GM12873 (cell line): Measurements from ENCODE around the gene TTLL5.

ENCODE experiments used
- TF ChIP-seq, protein P1 (sequence below): IDR thresholded peaks from 2 replicates; pipeline ENCODE4 v1.5.1; 2012; ENCODE audit warnings: low read depth, mild to moderate bottlenecking, moderate library complexity, low read length, control low read depth; ENCODE audit not compliant: insufficient read depth; ENCODE audit errors: missing control alignments

The TTLL5 gene

DNA sequence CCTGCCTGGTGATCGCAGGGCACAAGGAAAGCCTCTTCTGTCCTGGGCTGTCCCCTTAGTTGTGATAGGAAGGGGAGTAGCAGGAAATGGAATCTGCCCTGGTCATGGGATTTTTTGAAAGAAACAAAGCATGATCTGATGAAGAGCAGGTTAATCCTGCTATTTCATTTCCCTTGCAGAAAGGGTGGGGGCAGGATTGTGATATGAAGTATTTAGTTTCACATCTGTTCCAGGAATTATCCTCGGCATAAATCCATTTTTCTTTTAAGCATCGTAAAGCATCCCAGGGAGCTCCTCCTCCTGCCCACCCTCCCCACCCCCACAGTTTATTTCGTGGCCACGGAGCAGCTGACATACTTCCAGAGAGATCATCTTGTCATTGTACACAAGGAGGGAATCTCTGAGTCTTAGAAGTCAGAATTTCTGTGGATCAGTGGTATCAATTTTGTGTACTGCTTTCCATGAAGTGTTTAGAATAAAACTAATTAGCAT is 267.7 kb downstream of the TTLL5 start:
- TF ChIP-seq, protein P1, sequence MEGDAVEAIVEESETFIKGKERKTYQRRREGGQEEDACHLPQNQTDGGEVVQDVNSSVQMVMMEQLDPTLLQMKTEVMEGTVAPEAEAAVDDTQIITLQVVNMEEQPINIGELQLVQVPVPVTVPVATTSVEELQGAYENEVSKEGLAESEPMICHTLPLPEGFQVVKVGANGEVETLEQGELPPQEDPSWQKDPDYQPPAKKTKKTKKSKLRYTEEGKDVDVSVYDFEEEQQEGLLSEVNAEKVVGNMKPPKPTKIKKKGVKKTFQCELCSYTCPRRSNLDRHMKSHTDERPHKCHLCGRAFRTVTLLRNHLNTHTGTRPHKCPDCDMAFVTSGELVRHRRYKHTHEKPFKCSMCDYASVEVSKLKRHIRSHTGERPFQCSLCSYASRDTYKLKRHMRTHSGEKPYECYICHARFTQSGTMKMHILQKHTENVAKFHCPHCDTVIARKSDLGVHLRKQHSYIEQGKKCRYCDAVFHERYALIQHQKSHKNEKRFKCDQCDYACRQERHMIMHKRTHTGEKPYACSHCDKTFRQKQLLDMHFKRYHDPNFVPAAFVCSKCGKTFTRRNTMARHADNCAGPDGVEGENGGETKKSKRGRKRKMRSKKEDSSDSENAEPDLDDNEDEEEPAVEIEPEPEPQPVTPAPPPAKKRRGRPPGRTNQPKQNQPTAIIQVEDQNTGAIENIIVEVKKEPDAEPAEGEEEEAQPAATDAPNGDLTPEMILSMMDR: no peak

- TF ChIP-seq, protein P1: no peak
Measured at GRCh38 chr14:75933712-75934296, 272.8 kb downstream of the TTLL5 start.

GRCh38 chr14:75934998-75935628 is 274.1 kb downstream of the TTLL5 start:
- TF ChIP-seq, protein P1: no peak

DNA sequence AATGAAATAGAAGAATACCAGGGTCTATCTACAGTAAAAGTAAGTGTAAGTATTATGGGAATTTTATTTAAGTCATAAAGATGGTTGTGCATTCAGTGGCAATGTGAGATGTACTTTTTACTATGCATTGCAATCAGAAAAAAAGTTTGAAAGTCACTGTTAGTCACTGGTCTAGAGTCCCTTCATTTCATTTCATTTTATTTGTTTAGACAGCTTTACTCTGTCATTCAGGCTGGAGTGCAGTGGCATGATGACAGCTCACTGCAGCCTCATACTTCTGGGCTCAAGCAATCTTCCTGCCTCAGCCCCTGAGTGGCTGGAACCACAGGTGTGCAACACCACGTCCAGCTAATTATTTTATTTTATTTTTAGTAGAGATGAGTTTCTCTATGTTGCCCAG is 278.2 kb downstream of the TTLL5 start:
- TF ChIP-seq, protein P1: no peak

GRCh38 chr14:75941030-75941429 is 280.0 kb downstream of the TTLL5 start:
- TF ChIP-seq, protein P1: no peak

GRCh38 chr14:75944607-75945241 is 283.7 kb downstream of the TTLL5 start:
- TF ChIP-seq, protein P1: no peak

DNA sequence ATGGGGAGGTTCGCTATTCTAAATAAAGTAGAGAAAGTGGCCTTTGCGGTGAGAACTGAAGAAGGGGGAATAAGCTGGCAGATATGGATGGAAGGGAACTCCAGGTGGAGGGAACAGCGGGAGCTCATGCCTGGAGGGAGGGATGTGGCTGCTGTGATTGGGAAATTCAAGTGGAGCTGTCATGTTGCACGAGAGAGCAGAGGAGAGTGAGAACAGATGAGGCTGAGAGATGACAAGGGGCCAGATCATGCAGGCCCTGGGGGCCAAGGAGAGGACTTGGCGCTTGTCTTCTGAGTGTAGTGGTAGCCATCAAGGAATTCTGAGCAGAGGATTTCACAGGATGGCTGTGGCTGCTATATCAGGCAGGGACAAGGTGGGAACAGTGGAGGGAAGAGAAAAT is 285.7 kb downstream of the TTLL5 start:
- TF ChIP-seq, protein P1: no peak
